ENCODE measurements around the gene EIF4ENIF1. TPM values are rescaled to one million over a fixed set of nuclear protein-coding genes. Genes with fewer than 3 reads are reported as not detected.
"Not testable (repeated sequence)": the region's sequence is repeated elsewhere in the genome, so short reads cannot be mapped to it uniquely, and the experiment has no call there.

The EIF4ENIF1 gene
- total RNA-seq, 1 donor, result 20.2 TPM

- no peak for DNase-seq (ENCODE audit: low read depth in 2 of 3, low spot score in 2 of 3)
Observed at GRCh38 chr22:31447337-31447736, 42.3 kb downstream of the EIF4ENIF1 start.

- DNase-seq (ENCODE audit: low read depth in 2 of 3, low spot score in 2 of 3), result no peak
Observed at GRCh38 chr22:31446767-31447166, 42.9 kb downstream of the EIF4ENIF1 start.

- no peak for DNase-seq (ENCODE audit: low read depth in 2 of 3, low spot score in 2 of 3)
Observed at GRCh38 chr22:31446208-31446607, 43.4 kb downstream of the EIF4ENIF1 start.

GRCh38 chr22:31445642-31446041, 44.0 kb downstream of the EIF4ENIF1 start:
- no peak for DNase-seq (ENCODE audit: low read depth in 2 of 3, low spot score in 2 of 3)

GRCh38 chr22:31443516-31443915, 46.1 kb downstream of the EIF4ENIF1 start:
- DNase-seq (ENCODE audit: low read depth in 2 of 3, low spot score in 2 of 3), result no peak

GRCh38 chr22:31442768-31443489, 46.7 kb downstream of the EIF4ENIF1 start:
- DNase-seq (ENCODE audit: low read depth in 2 of 3, low spot score in 2 of 3), result no peak

- no peak for DNase-seq (ENCODE audit: low read depth in 2 of 3, low spot score in 2 of 3)
Observed at GRCh38 chr22:31441652-31442051, 48.0 kb downstream of the EIF4ENIF1 start.

GRCh38 chr22:31440681-31441080, 49.0 kb downstream of the EIF4ENIF1 start:
- DNase-seq (ENCODE audit: low read depth in 2 of 3, low spot score in 2 of 3), result no peak

- no peak for DNase-seq (ENCODE audit: low read depth in 2 of 3, low spot score in 2 of 3)
Observed at GRCh38 chr22:31439808-31440207, 49.8 kb downstream of the EIF4ENIF1 start.

- no peak for DNase-seq (ENCODE audit: low read depth in 2 of 3, low spot score in 2 of 3)
Observed at GRCh38 chr22:31436132-31436531, 53.5 kb downstream of the EIF4ENIF1 start.

GRCh38 chr22:31431950-31432349, 57.7 kb downstream of the EIF4ENIF1 start:
- DNase-seq (ENCODE audit: low read depth in 2 of 3, low spot score in 2 of 3), result no peak

GRCh38 chr22:31425331-31426050, 64.2 kb downstream of the EIF4ENIF1 start:
- no peak for DNase-seq (ENCODE audit: low read depth in 2 of 3, low spot score in 2 of 3)

- not testable (repeated sequence) for DNase-seq (ENCODE audit: low read depth in 2 of 3, low spot score in 2 of 3)
Observed at GRCh38 chr22:31402350-31402749, 87.3 kb downstream of the EIF4ENIF1 start.

GRCh38 chr22:31400023-31400397, 89.6 kb downstream of the EIF4ENIF1 start:
- no peak for DNase-seq (ENCODE audit: low read depth in 2 of 3, low spot score in 2 of 3)

GRCh38 chr22:31399211-31400022, 90.2 kb downstream of the EIF4ENIF1 start, which contains the start of gene DRG1:
DRG1 (plus strand) TSS chr22:31399604; CDS start chr22:31399684, 80 bp downstream.
- DNase-seq (ENCODE audit: low read depth in 2 of 3, low spot score in 2 of 3), result peak; percentile 85 to 97 (median 97)

GRCh38 chr22:31398231-31398630, 91.4 kb downstream of the EIF4ENIF1 start:
- no peak for DNase-seq (ENCODE audit: low read depth in 2 of 3, low spot score in 2 of 3)

- DNase-seq (ENCODE audit: low read depth in 2 of 3, low spot score in 2 of 3), result no peak
Observed at GRCh38 chr22:31394326-31394725, 95.3 kb downstream of the EIF4ENIF1 start.

- DNase-seq (ENCODE audit: low read depth in 2 of 3, low spot score in 2 of 3), result no peak
Observed at GRCh38 chr22:31393893-31394292, 95.7 kb downstream of the EIF4ENIF1 start.
